Gastroesophageal sphincter (tissue), 4 donors: ENCODE measurements around the gene VSIG10L. TPM values are rescaled to one million over a fixed set of nuclear protein-coding genes. Genes with fewer than 3 reads are reported as not detected.

Experiments used
- ATAC-seq: fragments of 150-250 bp; one replicate; pipeline ENCODE4 v1.9.1; 2016; ENCODE audit warnings: mild to moderate bottlenecking, moderate library complexity
- H3K27ac ChIP-seq, 4 donors: fragments of 200-600 bp; sonication (generic) in 3 of 4; 1 replicate in 3 of 4; 2 replicates in 1 of 4; pipeline ENCODE4 v1.5.1; 2016 to 2019
- H3K27me3 ChIP-seq: fragments of 200-600 bp; sonication (generic); one replicate; pipeline ENCODE4 v1.5.1; 2019
- H3K36me3 ChIP-seq, 2 donors: fragments of 200-600 bp; sonication (generic); one replicate each; pipeline ENCODE4 v1.5.1; 2019; ENCODE audit warnings: control low read depth in 1 of 2
- H3K4me1 ChIP-seq, 3 donors: fragments of 200-600 bp; sonication (generic); 1 replicate in 2 of 3; 2 replicates in 1 of 3; pipeline ENCODE4 v1.5.1; 2016 to 2019; ENCODE audit warnings: control low read depth in 2 of 3
- H3K4me3 ChIP-seq, 2 donors: fragments of 200-600 bp; sonication (generic); one replicate each; pipeline ENCODE4 v1.5.1; 2019; ENCODE audit warnings: mild to moderate bottlenecking in 1 of 2, moderate library complexity in 1 of 2
- H3K9me3 ChIP-seq, 3 donors: fragments of 200-600 bp; sonication (generic); one replicate each; pipeline ENCODE4 v1.5.1; 2017 to 2019; ENCODE audit warnings: control low read depth in 2 of 3
- CTCF ChIP-seq, 4 experiments: fragments of 200-600 bp in 2 of 4; fragments of 450-650 bp in 2 of 4; sonication (generic) in 1 of 4; IDR thresholded peaks; one replicate each; pipeline ENCODE4 v1.5.1; 2017 to 2019; ENCODE audit warnings: antibody characterized with exemption in 4 of 4, mild to moderate bottlenecking in 2 of 4, moderate library complexity in 2 of 4
- EP300 ChIP-seq: sonication (generic); formaldehyde crosslinking; IDR thresholded peaks from one replicate; pipeline ENCODE4 v1.6.1; 2017; ENCODE audit warnings: antibody characterized with exemption, mild to moderate bottlenecking
- POLR2A ChIP-seq, 2 donors: fragments of 450-650 bp; IDR thresholded peaks; one replicate each; pipeline ENCODE4 v1.6.1; 2017; ENCODE audit warnings: antibody characterized with exemption in 2 of 2, mild to moderate bottlenecking in 2 of 2, moderate library complexity in 1 of 2
- POLR2AphosphoS5 ChIP-seq: sonication (generic); formaldehyde crosslinking; IDR thresholded peaks from one replicate; pipeline ENCODE4 v1.6.1; 2017; ENCODE audit warnings: antibody characterized with exemption
- WGBS, 2 donors: methylation state at CpG; one replicate each; pipeline ENCODE4 v1.1.5; 2018; ENCODE audit warnings: low coverage in 1 of 2; 5-methylcytosine and 5-hydroxymethylcytosine counted together
- total RNA-seq, 4 donors: library from RNA; depleted of rRNA; stranded (reverse); fragments of >200 nt; gene quantifications; one replicate each; pipeline ENCODE4 v1.1.0, GENCODE V29; 2016

Gene VSIG10L
- total RNA-seq, 4 donors from 2014 or later: 1.5 to 3.6 (median 2.5) TPM

- Histone ChIP-seq H3K4me3 (no peak overlapping the region), H3K9me3 (peaks cover 0 to 42% (median 0%) of the 10 kb centered on the region in 3 donors), H3K27me3 (peaks cover 73% of the 10 kb centered on the region), H3K4me1 (no peaks in the 10 kb centered on the region), H3K36me3 (no peaks in the 10 kb centered on the region), H3K27ac (no peak overlapping the region)
- no peak for ATAC-seq
- 77 to 83% methylated on average over 4 to 6 of the region's 7 CpGs for WGBS, 2 donors
- no peak for TF ChIP-seq CTCF (IDR thresholded peaks at IDR 0.05)
- TF ChIP-seq EP300: no peak
- TF ChIP-seq POLR2A (IDR thresholded peaks at IDR 0.05): no peak
- TF ChIP-seq POLR2AphosphoS5: no peak
Measured at GRCh38 chr19:51301266-51301665, 40.7 kb downstream of the VSIG10L start.

- Histone ChIP-seq H3K27me3 (peaks cover 86% of the 10 kb centered on the region), H3K27ac (no peak overlapping the region), H3K4me3 (no peak overlapping the region), H3K36me3 (no peaks in the 10 kb centered on the region), H3K9me3 (peaks cover 0 to 8% (median 0%) of the 10 kb centered on the region in 3 donors), H3K4me1 (no peaks in the 10 kb centered on the region)
- no peak for ATAC-seq
- TF ChIP-seq CTCF (IDR thresholded peaks at IDR 0.05) (no peak), POLR2A (IDR thresholded peaks at IDR 0.05) (no peak), POLR2AphosphoS5 (no peak), EP300 (no peak)
- WGBS, 2 donors: 53 to 54% methylated on average over 4 to 5 of the region's 5 CpGs
Measured at GRCh38 chr19:51297406-51297805, 44.5 kb downstream of the VSIG10L start.

GRCh38 chr19:51296336-51297093, 45.4 kb downstream of the VSIG10L start:
- 66% methylated on average over 7 of the region's 9 CpGs; no CpG with 5 or more reads in 1 of the 2 donors for WGBS, 2 donors
- H3K27ac ChIP-seq: no peak overlapping the region
- no peak for ATAC-seq

GRCh38 chr19:51295382-51296126, 46.4 kb downstream of the VSIG10L start:
- Histone ChIP-seq H3K27ac (no peak overlapping the region), H3K36me3 (no peaks in the 10 kb centered on the region), H3K4me1 (no peaks in the 10 kb centered on the region), H3K9me3 (peaks cover 0 to 15% (median 0%) of the 10 kb centered on the region in 3 donors), H3K4me3 (no peak overlapping the region), H3K27me3 (peaks cover 91% of the 10 kb centered on the region)
- no peak for ATAC-seq
- WGBS, 2 donors: 25 to 30% methylated on average over 4 of the region's 15 CpGs
- TF ChIP-seq POLR2A (IDR thresholded peaks at IDR 0.05) (no peak), CTCF (IDR thresholded peaks at IDR 0.05) (no peak), EP300 (no peak), POLR2AphosphoS5 (no peak)

More at GRCh38 chr19:51296336-51297093, 45.4 kb downstream of the VSIG10L start:
- peaks cover 85% of the 10 kb centered on the region for H3K27me3 ChIP-seq
- no peaks in the 10 kb centered on the region for H3K36me3 ChIP-seq
- no peak overlapping the region for H3K4me3 ChIP-seq
- no peaks in the 10 kb centered on the region for H3K4me1 ChIP-seq
- H3K9me3 ChIP-seq: peaks cover 0 to 5% (median 0%) of the 10 kb centered on the region in 3 donors
- TF ChIP-seq CTCF (IDR thresholded peaks at IDR 0.05): no peak
- TF ChIP-seq POLR2AphosphoS5: no peak
- TF ChIP-seq EP300: no peak
- no peak for TF ChIP-seq POLR2A (IDR thresholded peaks at IDR 0.05)
